ENCODE data around the gene YBEY. TPM values are rescaled to one million over a fixed set of nuclear protein-coding genes. Genes with fewer than 3 reads are reported as not detected.

Gene YBEY
- total RNA-seq, 2 experiments from 2014 or later: 16.4 to 17.7 TPM

Other genes starting within 250 kb of the YBEY start
- gene COL6A2, start 188.2 kb upstream of the YBEY start, total RNA-seq: 10 to 100 TPM; 12.7 to 13.9 TPM
- gene FTCD, start 130.8 kb upstream of the YBEY start, total RNA-seq: under 1 TPM in 1 of 2 experiments, not detected in 1; 0.23 TPM
- gene SPATC1L, start 101.9 kb upstream of the YBEY start, total RNA-seq: 1 to 10 TPM; 5.0 to 5.9 TPM
- 10 to 100 TPM; 19.2 to 20.1 TPM for gene LSS, start 57.6 kb upstream of the YBEY start, total RNA-seq
- 100 to 1,000 TPM; 125 to 133 TPM for gene MCM3AP, start 731 bp upstream of the YBEY start, total RNA-seq
- 10 to 100 TPM; 21.5 to 21.7 TPM for gene C21orf58, start 37.5 kb downstream of the YBEY start, total RNA-seq
- gene PCNT, start 37.8 kb downstream of the YBEY start, total RNA-seq: 10 to 100 TPM; 50.0 to 53.1 TPM
- gene DIP2A, start 172.5 kb downstream of the YBEY start, total RNA-seq: 10 to 100 TPM; 26.9 to 28.5 TPM